Endothelial cell (in vitro differentiated cells): ENCODE results near the gene GGA3. TPM values are rescaled to one million over a fixed set of nuclear protein-coding genes. Genes with fewer than 3 reads are reported as not detected.

ENCODE experiments used
- DNase-seq: peaks from one replicate; pipeline ENCODE4 v3.0.0; 2021; ENCODE audit warnings: low spot score
- H3K27ac Mint-ChIP-seq: one replicate; pipeline ENCODE4 v1.8.0; 2021; ENCODE audit warnings: mixed read lengths, inconsistent platforms; ENCODE audit not compliant: unreplicated experiment
- H3K27me3 Mint-ChIP-seq: one replicate; pipeline ENCODE4 v1.8.0; 2021; ENCODE audit warnings: mild to moderate bottlenecking, moderate library complexity, mixed read lengths, inconsistent platforms; ENCODE audit not compliant: unreplicated experiment
- H3K36me3 Mint-ChIP-seq: one replicate; pipeline ENCODE4 v1.8.0; 2021; ENCODE audit warnings: mild to moderate bottlenecking, low read depth, mixed read lengths, inconsistent platforms; ENCODE audit not compliant: unreplicated experiment
- H3K4me1 Mint-ChIP-seq: one replicate; pipeline ENCODE4 v1.8.0; 2021; ENCODE audit warnings: mild to moderate bottlenecking, mixed read lengths, inconsistent platforms; ENCODE audit not compliant: unreplicated experiment
- H3K4me3 Mint-ChIP-seq: one replicate; pipeline ENCODE4 v1.8.0; 2021; ENCODE audit warnings: mild to moderate bottlenecking, mixed read lengths, inconsistent platforms; ENCODE audit not compliant: unreplicated experiment
- H3K9me3 Mint-ChIP-seq: one replicate; pipeline ENCODE4 v1.8.0; 2021; ENCODE audit warnings: mixed read lengths, inconsistent platforms; ENCODE audit not compliant: unreplicated experiment
- total RNA-seq: library from RNA; stranded (reverse); fragmentation: NEBNext Ultra II Directional; extraction: Animal tissue kit (Norgen Biotek cat#: 25700); gene quantifications from one replicate; pipeline ENCODE4 v1.2.1, GENCODE V29; 2021; ENCODE audit not compliant: unreplicated experiment
- TF ChIP-seq, protein P1 (sequence below): fragments of 200-600 bp; sonication (generic); IDR thresholded peaks from one replicate; pipeline ENCODE4 v1.5.0; 2021; ENCODE audit warnings: antibody characterized with exemption; ENCODE audit not compliant: unreplicated experiment

The GGA3 gene
- total RNA-seq, 1 donor from 2014 or later = 60.8 TPM

GRCh38 chr17:75231071-75231470 is 30.3 kb downstream of the GGA3 start:
- TF ChIP-seq, protein P1, sequence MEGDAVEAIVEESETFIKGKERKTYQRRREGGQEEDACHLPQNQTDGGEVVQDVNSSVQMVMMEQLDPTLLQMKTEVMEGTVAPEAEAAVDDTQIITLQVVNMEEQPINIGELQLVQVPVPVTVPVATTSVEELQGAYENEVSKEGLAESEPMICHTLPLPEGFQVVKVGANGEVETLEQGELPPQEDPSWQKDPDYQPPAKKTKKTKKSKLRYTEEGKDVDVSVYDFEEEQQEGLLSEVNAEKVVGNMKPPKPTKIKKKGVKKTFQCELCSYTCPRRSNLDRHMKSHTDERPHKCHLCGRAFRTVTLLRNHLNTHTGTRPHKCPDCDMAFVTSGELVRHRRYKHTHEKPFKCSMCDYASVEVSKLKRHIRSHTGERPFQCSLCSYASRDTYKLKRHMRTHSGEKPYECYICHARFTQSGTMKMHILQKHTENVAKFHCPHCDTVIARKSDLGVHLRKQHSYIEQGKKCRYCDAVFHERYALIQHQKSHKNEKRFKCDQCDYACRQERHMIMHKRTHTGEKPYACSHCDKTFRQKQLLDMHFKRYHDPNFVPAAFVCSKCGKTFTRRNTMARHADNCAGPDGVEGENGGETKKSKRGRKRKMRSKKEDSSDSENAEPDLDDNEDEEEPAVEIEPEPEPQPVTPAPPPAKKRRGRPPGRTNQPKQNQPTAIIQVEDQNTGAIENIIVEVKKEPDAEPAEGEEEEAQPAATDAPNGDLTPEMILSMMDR = no peak
- H3K27ac Mint-ChIP-seq = no peak overlapping the region

DNA sequence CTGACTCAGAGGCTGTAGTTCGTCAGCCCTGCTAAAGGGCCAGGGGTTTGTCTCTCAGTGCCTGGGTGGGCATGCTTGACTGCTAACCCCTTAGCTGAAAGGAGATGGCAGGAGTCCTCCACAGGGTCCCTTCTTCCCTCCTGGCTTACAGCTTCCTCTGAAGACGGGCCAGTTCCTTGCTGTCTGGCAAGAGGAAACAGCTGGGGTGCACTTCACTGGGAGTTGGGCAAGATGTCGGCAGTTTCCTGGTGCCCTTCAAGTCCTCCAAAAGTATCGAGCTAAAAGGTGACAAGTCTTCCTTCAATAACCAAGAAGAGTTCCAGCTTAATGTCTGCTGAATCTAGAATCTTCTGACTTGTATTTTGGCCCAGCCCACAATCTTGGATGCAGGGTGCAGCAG is 32.6 kb downstream of the GGA3 start:
- Mint-ChIP-seq H3K27me3 (peaks cover 2% of the 10 kb centered on the region), H3K9me3 (no peaks in the 10 kb centered on the region), H3K27ac (peak overlapping the region; percentile 94), H3K36me3 (peaks cover 42% of the 10 kb centered on the region), H3K4me1 (peaks cover 10% of the 10 kb centered on the region), H3K4me3 (no peak overlapping the region)
- no peak for DNase-seq
- TF ChIP-seq, protein P1 = no peak

More at GRCh38 chr17:75231071-75231470, 30.3 kb downstream of the GGA3 start:
- H3K36me3 Mint-ChIP-seq = peaks cover 38% of the 10 kb centered on the region
- H3K4me1 Mint-ChIP-seq = peaks cover 10% of the 10 kb centered on the region
- H3K9me3 Mint-ChIP-seq = no peaks in the 10 kb centered on the region
- H3K27me3 Mint-ChIP-seq = peaks cover 4% of the 10 kb centered on the region
- H3K4me3 Mint-ChIP-seq = no peak overlapping the region
- no peak for DNase-seq

DNA sequence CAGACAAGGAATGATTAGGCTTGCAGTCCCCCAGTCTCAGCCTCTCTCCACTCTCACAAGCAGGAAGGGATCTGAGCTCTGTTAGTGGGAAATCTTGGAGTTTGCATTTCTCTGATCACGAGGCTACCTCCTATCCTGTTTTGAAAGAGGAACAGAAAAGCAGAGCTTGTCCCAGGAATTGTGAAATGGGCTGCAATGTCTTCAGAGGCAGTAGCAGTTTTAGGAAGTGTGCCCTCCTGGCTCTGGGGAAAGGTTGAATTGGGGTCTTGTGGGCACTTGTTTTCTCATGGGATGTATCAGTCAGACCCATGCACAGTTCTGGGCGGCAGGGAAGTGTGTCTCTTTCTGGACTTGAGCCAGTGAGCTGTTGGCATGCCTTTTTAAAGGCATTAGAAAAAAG is 33.1 kb downstream of the GGA3 start:
- no peak overlapping the region for H3K4me3 Mint-ChIP-seq
- H3K36me3 Mint-ChIP-seq = peaks cover 42% of the 10 kb centered on the region
- H3K9me3 Mint-ChIP-seq = no peaks in the 10 kb centered on the region

GRCh38 chr17:75227729-75228128 is 33.7 kb downstream of the GGA3 start:
- DNase-seq = no peak
- TF ChIP-seq, protein P1 = no peak
- H3K4me1 Mint-ChIP-seq = peaks cover 10% of the 10 kb centered on the region
- no peaks in the 10 kb centered on the region for H3K9me3 Mint-ChIP-seq
- H3K4me3 Mint-ChIP-seq = no peak overlapping the region
- peaks cover 40% of the 10 kb centered on the region for H3K36me3 Mint-ChIP-seq
- peak overlapping the region; percentile 94 for H3K27ac Mint-ChIP-seq
- peaks cover 2% of the 10 kb centered on the region for H3K27me3 Mint-ChIP-seq

More for the DNA sequence above, 33.1 kb downstream of the GGA3 start:
- no peak for DNase-seq
- Mint-ChIP-seq H3K27me3 (peaks cover 2% of the 10 kb centered on the region), H3K27ac (peak overlapping the region; percentile 94), H3K4me1 (peaks cover 10% of the 10 kb centered on the region)
- TF ChIP-seq, protein P1 = no peak

GRCh38 chr17:75225016-75225415 is 36.4 kb downstream of the GGA3 start:
- Mint-ChIP-seq H3K9me3 (no peaks in the 10 kb centered on the region), H3K4me1 (peaks cover 10% of the 10 kb centered on the region)
- no peak for DNase-seq

More at GRCh38 chr17:75225016-75225415, 36.4 kb downstream of the GGA3 start:
- Mint-ChIP-seq H3K27ac (no peak overlapping the region), H3K36me3 (peaks cover 33% of the 10 kb centered on the region), H3K27me3 (peaks cover 2% of the 10 kb centered on the region), H3K4me3 (peak overlapping the region; percentile 73)
- TF ChIP-seq, protein P1 = no peak
